Naive thymus-derived CD4-positive, alpha-beta T cell (primary cell): Measurements from ENCODE around the gene CABLES2. TPM values are rescaled to one million over a fixed set of nuclear protein-coding genes. Genes with fewer than 3 reads are reported as not detected.

ENCODE experiments used
- ATAC-seq: fragments of 150-1000 bp; cut with Tn5 transposase; 2 replicates; pipeline ENCODE4 v1.10.0; 2021; ENCODE audit warnings: mild to moderate bottlenecking, moderate library complexity
- CTCF ChIA-PET: fragments of 350-600 bp; sonication (Branson Sonifier 250); formaldehyde crosslinking; loops from one replicate; lab custom pipeline; 2021; ENCODE audit warnings: antibody characterized with exemption; lab: Charles Lee
- POLR2A ChIA-PET: fragments of 350-600 bp; sonication (Branson Sonifier 250); formaldehyde crosslinking; loops from one replicate; lab custom pipeline; 2021; ENCODE audit warnings: antibody characterized with exemption, inconsistent platforms; lab: Charles Lee
- DNase-seq, 9 donors: peaks; one replicate each; pipeline versions ENCODE4 v3.0.0 to v3.0.0-alpha.2; 2020 to 2022; ENCODE audit warnings: mixed read lengths in 1 of 9
- H3K27ac ChIP-seq: one replicate; pipeline ENCODE4 v1.7.0; 2013; ENCODE audit warnings: mild to moderate bottlenecking, low read depth, low read length, moderate library complexity
- H3K27me3 ChIP-seq, 2 donors: one replicate each; pipeline ENCODE4 v1.7.0; 2013; ENCODE audit warnings: low read length in 2 of 2, mild to moderate bottlenecking in 2 of 2, moderate library complexity in 2 of 2; ENCODE audit not compliant: control insufficient read depth in 2 of 2, insufficient read depth in 2 of 2
- H3K36me3 ChIP-seq, 3 experiments: 1 replicate in 2 of 3; 2 replicates in 1 of 3; pipeline ENCODE4 v1.7.0; 2013; ENCODE audit warnings: low read length in 3 of 3, mild to moderate bottlenecking in 3 of 3, moderate library complexity in 1 of 3; ENCODE audit not compliant: insufficient read depth in 3 of 3, control insufficient read depth in 2 of 3
- H3K4me1 ChIP-seq, 2 donors: one replicate each; pipeline ENCODE4 v1.7.0; 2013; ENCODE audit warnings: low read length in 2 of 2, mild to moderate bottlenecking in 2 of 2, moderate library complexity in 1 of 2; ENCODE audit not compliant: control insufficient read depth in 2 of 2, insufficient read depth in 2 of 2
- H3K4me3 ChIP-seq: 2 replicates; pipeline ENCODE4 v1.7.0; 2013; ENCODE audit warnings: mild to moderate bottlenecking, low read length
- H3K9me3 ChIP-seq, 3 experiments: 1 replicate in 2 of 3; 2 replicates in 1 of 3; pipeline ENCODE4 v1.7.0; 2013; ENCODE audit warnings: low read length in 3 of 3; ENCODE audit not compliant: control insufficient read depth in 2 of 3
- H3K27ac Mint-ChIP-seq, 9 donors: one replicate each; pipeline ENCODE4 v1.8.0; 2020 to 2022; ENCODE audit warnings: mixed read lengths in 9 of 9, mild to moderate bottlenecking in 8 of 9, moderate library complexity in 5 of 9, inconsistent platforms in 2 of 9
- H3K27me3 Mint-ChIP-seq, 5 donors: one replicate each; pipeline ENCODE4 v1.8.0; 2021 to 2022; ENCODE audit warnings: mixed read lengths in 5 of 5, mild to moderate bottlenecking in 1 of 5
- H3K36me3 Mint-ChIP-seq, 5 donors: one replicate each; pipeline ENCODE4 v1.8.0; 2020 to 2022; ENCODE audit warnings: mixed read lengths in 5 of 5, mild to moderate bottlenecking in 3 of 5, inconsistent platforms in 1 of 5
- H3K4me1 Mint-ChIP-seq, 7 donors: one replicate each; pipeline ENCODE4 v1.8.0; 2020 to 2022; ENCODE audit warnings: mixed read lengths in 7 of 7, mild to moderate bottlenecking in 3 of 7, inconsistent platforms in 1 of 7
- H3K4me3 Mint-ChIP-seq, 10 donors: one replicate each; pipeline ENCODE4 v1.8.0; 2020 to 2022; ENCODE audit warnings: mild to moderate bottlenecking in 10 of 10, mixed read lengths in 10 of 10, moderate library complexity in 6 of 10, inconsistent platforms in 2 of 10
- H3K9me3 Mint-ChIP-seq, 11 donors: one replicate each; pipeline ENCODE4 v1.8.0; 2020 to 2022; ENCODE audit warnings: mixed read lengths in 11 of 11, mild to moderate bottlenecking in 4 of 11, inconsistent platforms in 1 of 11, moderate library complexity in 1 of 11
- intact Hi-C, 2 donors: fragments of 100-400 bp; cut with micrococcal nuclease; formaldehyde crosslinking; loops; one replicate each; pipeline ENCODE4 v1.15.1; 2023
- polyA plus RNA-seq, 2 donors: library from polyadenylated mRNA; unstranded; fragments of 300-500 nt; fragmentation: Illumina TruSeq; gene quantifications; one replicate each; pipeline ENCODE4 v1.2.3, GENCODE V29; 2021
- total RNA-seq, 6 experiments: library from RNA in 5 of 6; stranded (reverse) in 5 of 6; gene quantifications; 1 replicate in 5 of 6; 2 replicates in 1 of 6; pipeline ENCODE4 v1.2.3 and lab custom pipeline; 2021 to 2026

Gene CABLES2
- total and polyA plus RNA-seq, 7 experiments from 2014 or later: 0.61 to 16.7 (median 5.6) TPM

- H3K27me3 Mint-ChIP-seq: peaks cover under 1 to 10% (median 4%) of the 10 kb centered on the region in 5 donors
- CTCF ChIA-PET: no interaction called here
- H3K27ac Mint-ChIP-seq: no peak overlapping the region
- H3K36me3 ChIP-seq: no peaks in the 10 kb centered on the region
- no peak overlapping the region for H3K4me3 Mint-ChIP-seq
- no peaks in the 10 kb centered on the region for H3K36me3 Mint-ChIP-seq
- POLR2A ChIA-PET: no interaction called here
- H3K4me1 Mint-ChIP-seq: no peaks in the 10 kb centered on the region
- H3K4me1 ChIP-seq: no peaks in the 10 kb centered on the region
- H3K27ac ChIP-seq: no peak overlapping the region
- H3K4me3 ChIP-seq: no peak overlapping the region
- no peaks in the 10 kb centered on the region for H3K9me3 Mint-ChIP-seq
- intact Hi-C loops: no loop called here
- DNase-seq: no peak
- no peak for ATAC-seq
- H3K27me3 ChIP-seq: no peaks in the 10 kb centered on the region
- no peaks in the 10 kb centered on the region for H3K9me3 ChIP-seq
These were observed 47.5 kb downstream of the CABLES2 start for GRCh38 chr20:62359491-62360121.

- ChIA-PET CTCF (no interaction called here), POLR2A (no interaction called here)
- no peaks in the 10 kb centered on the region for H3K36me3 ChIP-seq
- intact Hi-C loops: no loop called here
- H3K27ac ChIP-seq: no peak overlapping the region
- H3K4me1 ChIP-seq: no peaks in the 10 kb centered on the region
- Mint-ChIP-seq H3K9me3 (no peaks in the 10 kb centered on the region), H3K36me3 (no peaks in the 10 kb centered on the region), H3K4me3 (no peak overlapping the region), H3K27me3 (peaks cover 0 to 9% (median 3%) of the 10 kb centered on the region in 5 donors), H3K27ac (no peak overlapping the region), H3K4me1 (no peaks in the 10 kb centered on the region)
- DNase-seq: peak in 1 of 9 donors; percentile 5
- no peak overlapping the region for H3K4me3 ChIP-seq
- H3K9me3 ChIP-seq: no peaks in the 10 kb centered on the region
- ATAC-seq: no peak
- H3K27me3 ChIP-seq: no peaks in the 10 kb centered on the region
These were observed 48.0 kb downstream of the CABLES2 start for GRCh38 chr20:62359043-62359490.

GRCh38 chr20:62358171-62359042 lies 48.7 kb downstream of the CABLES2 start:
- intact Hi-C loops: no loop called here
- POLR2A ChIA-PET: no interaction called here
- H3K4me1 Mint-ChIP-seq: no peaks in the 10 kb centered on the region
- peaks cover 0 to 4% (median 0%) of the 10 kb centered on the region in 5 donors for H3K27me3 Mint-ChIP-seq
- no peak overlapping the region for H3K4me3 ChIP-seq
- H3K4me3 Mint-ChIP-seq: peak overlapping the region in 1 of 10 donors; percentile 14
- H3K27me3 ChIP-seq: no peaks in the 10 kb centered on the region
- ATAC-seq (no peak), DNase-seq (no peak)
- H3K27ac Mint-ChIP-seq: no peak overlapping the region
- no peaks in the 10 kb centered on the region for H3K36me3 Mint-ChIP-seq
- no peaks in the 10 kb centered on the region for H3K36me3 ChIP-seq
- no peaks in the 10 kb centered on the region for H3K4me1 ChIP-seq
- H3K9me3 ChIP-seq: no peaks in the 10 kb centered on the region
- H3K9me3 Mint-ChIP-seq: no peaks in the 10 kb centered on the region
- H3K27ac ChIP-seq: no peak overlapping the region
- CTCF ChIA-PET: no interaction called here

- no peak for ATAC-seq
- Mint-ChIP-seq H3K36me3 (no peaks in the 10 kb centered on the region), H3K4me3 (no peak overlapping the region), H3K27ac (no peak overlapping the region), H3K9me3 (no peaks in the 10 kb centered on the region), H3K27me3 (peaks cover 0 to 2% (median 0%) of the 10 kb centered on the region in 5 donors), H3K4me1 (no peaks in the 10 kb centered on the region)
- intact Hi-C loops: no loop called here
- Histone ChIP-seq H3K9me3 (no peaks in the 10 kb centered on the region), H3K4me3 (no peak overlapping the region), H3K4me1 (no peaks in the 10 kb centered on the region), H3K27ac (no peak overlapping the region), H3K36me3 (no peaks in the 10 kb centered on the region), H3K27me3 (no peaks in the 10 kb centered on the region)
- ChIA-PET POLR2A (no interaction called here), CTCF (no interaction called here)
- DNase-seq: no peak
These were observed 49.4 kb downstream of the CABLES2 start for GRCh38 chr20:62357681-62358080.

- no peak overlapping the region for H3K27ac Mint-ChIP-seq
- ChIA-PET POLR2A (no interaction called here), CTCF (no interaction called here)
- H3K4me3 Mint-ChIP-seq: no peak overlapping the region
- H3K4me1 Mint-ChIP-seq: no peaks in the 10 kb centered on the region
- ATAC-seq (no peak), DNase-seq (no peak)
- H3K27me3 Mint-ChIP-seq: no peaks in the 10 kb centered on the region
- intact Hi-C loops: no loop called here
- Histone ChIP-seq H3K4me3 (no peak overlapping the region), H3K4me1 (no peaks in the 10 kb centered on the region), H3K36me3 (no peaks in the 10 kb centered on the region), H3K9me3 (no peaks in the 10 kb centered on the region), H3K27ac (no peak overlapping the region), H3K27me3 (no peaks in the 10 kb centered on the region)
- no peaks in the 10 kb centered on the region for H3K36me3 Mint-ChIP-seq
- H3K9me3 Mint-ChIP-seq: no peaks in the 10 kb centered on the region
These were observed 49.9 kb downstream of the CABLES2 start for GRCh38 chr20:62357187-62357667.

GRCh38 chr20:62356589-62357186 lies 50.4 kb downstream of the CABLES2 start:
- peak in 1 of 9 donors; percentile 4 for DNase-seq
- Histone ChIP-seq H3K9me3 (no peaks in the 10 kb centered on the region), H3K27ac (no peak overlapping the region), H3K27me3 (no peaks in the 10 kb centered on the region), H3K36me3 (no peaks in the 10 kb centered on the region), H3K4me3 (no peak overlapping the region), H3K4me1 (no peaks in the 10 kb centered on the region)
- ATAC-seq: no peak
- Mint-ChIP-seq H3K4me3 (no peak overlapping the region), H3K36me3 (no peaks in the 10 kb centered on the region), H3K4me1 (no peaks in the 10 kb centered on the region), H3K27ac (no peak overlapping the region), H3K9me3 (no peaks in the 10 kb centered on the region), H3K27me3 (no peaks in the 10 kb centered on the region)
- ChIA-PET POLR2A (no interaction called here), CTCF (no interaction called here)
- intact Hi-C loops: no loop called here
